HepG2 (cell line): ENCODE data around the gene CPSF6. TPM values are rescaled to one million over a fixed set of nuclear protein-coding genes. Genes with fewer than 3 reads are reported as not detected.

Source experiments
- ATAC-seq: fragments of 200-7000 bp; cut with Tn5 transposase; 3 replicates; pipeline ENCODE4 v1.9.1; 2020; ENCODE audit warnings: mild to moderate bottlenecking, moderate library complexity
- BruUV-seq: library from RNA; stranded (reverse); fragments of 400-500 nt; replicated peaks from 2 replicates; lab custom pipeline; 2021; lab: Mats Ljungman, UMichigan
- CTCF ChIA-PET: fragments of 300-600 bp; formaldehyde crosslinking; extraction: SDS; loops from one replicate; lab custom pipeline; 2021; ENCODE audit warnings: low total read pairs, inconsistent platforms, low intra/inter-chr PET ratio; lab: Yijun Ruan, JAX
- POLR2A ChIA-PET: fragments of 350-600 bp; sonication (Branson Sonifier 250); formaldehyde crosslinking; loops from one replicate; lab custom pipeline; 2020; ENCODE audit warnings: antibody characterized with exemption, inconsistent platforms; lab: Yijun Ruan, JAX
- DNase-seq: peaks from one replicate; pipeline ENCODE4 v3.0.0-alpha.2; 2015; ENCODE audit warnings: low spot score
- FAIRE-seq: peaks from 3 replicates; lab custom pipeline; 2011; peaks lifted over from hg19 to GRCh38; lab: Jason Lieb, UNC
- H2AFZ ChIP-seq: one replicate; pipeline ENCODE4 v1.6.1; 2011; ENCODE audit warnings: low read length, inconsistent platforms
- H3K27ac ChIP-seq: fragments of 300-600 bp; 3 replicates; pipeline ENCODE4 v1.8.0; 2011; ENCODE audit warnings: mixed run types, mild to moderate bottlenecking, mixed read lengths, low read length, inconsistent platforms; ENCODE audit not compliant: insufficient read depth; ENCODE audit errors: extremely low read length
- H3K27me3 ChIP-seq, 2 experiments: fragments of 200-600 bp in 1 of 2; 2 replicates in 1 of 2; 3 replicates in 1 of 2; pipeline versions ENCODE4 v1.6.0 to v1.8.0; 2011; ENCODE audit warnings: low read length in 2 of 2, mild to moderate bottlenecking in 2 of 2, moderate library complexity in 2 of 2, inconsistent platforms in 1 of 2; ENCODE audit not compliant: insufficient read depth in 2 of 2, control insufficient read depth in 1 of 2
- H3K36me3 ChIP-seq, 2 experiments: fragments of 200-600 bp in 1 of 2; replicated peaks in 1 of 2; 2 replicates in 1 of 2; 3 replicates in 1 of 2; pipeline versions ENCODE4 v1.5.1 to v1.8.0; 2011; ENCODE audit warnings: low read length in 2 of 2, inconsistent platforms in 1 of 2; ENCODE audit not compliant: insufficient read depth in 2 of 2, control insufficient read depth in 1 of 2
- H3K4me1 ChIP-seq: 2 replicates; pipeline ENCODE4 v1.5.1; 2012; ENCODE audit warnings: low read length, inconsistent platforms; ENCODE audit not compliant: insufficient read depth
- H3K4me2 ChIP-seq: 2 replicates; pipeline ENCODE4 v1.6.0; 2011; ENCODE audit warnings: low read depth, low read length, inconsistent platforms
- H3K4me3 ChIP-seq, 3 experiments: fragments of 200-600 bp in 1 of 3; sonication (generic), shearing (Covaris generic) in 1 of 3; replicated peaks in 1 of 3; 2 replicates each; pipeline ENCODE4 v1.5.1; 2011 to 2016; ENCODE audit warnings: low read length in 3 of 3, inconsistent platforms in 2 of 3, low read depth in 2 of 3, mild to moderate bottlenecking in 2 of 3, control low read depth in 1 of 3, mixed read lengths in 1 of 3; ENCODE audit not compliant: insufficient read depth in 1 of 3
- H3K79me2 ChIP-seq: one replicate; pipeline ENCODE4 v1.6.1; 2011; ENCODE audit warnings: low read length, inconsistent platforms; ENCODE audit not compliant: insufficient read depth
- H3K9ac ChIP-seq: 2 replicates; pipeline ENCODE4 v1.6.0; 2011; ENCODE audit warnings: mild to moderate bottlenecking, low read depth, low read length, inconsistent platforms; ENCODE audit not compliant: insufficient read depth
- H3K9me3 ChIP-seq: 2 replicates; pipeline ENCODE4 v1.5.1; 2012; ENCODE audit warnings: mild to moderate bottlenecking, low read length
- H4K20me1 ChIP-seq: 2 replicates; pipeline ENCODE4 v1.6.0; 2011; ENCODE audit warnings: inconsistent platforms, mild to moderate bottlenecking, low read length, moderate library complexity; ENCODE audit not compliant: insufficient read depth
- AGO2 ChIP-seq: fragments of 200-400 bp; formaldehyde crosslinking; optimal IDR thresholded peaks from 2 replicates; pipeline ENCODE3; 2017; ENCODE audit warnings: mild to moderate bottlenecking, low read depth, low read length, moderate library complexity
- BHLHE40 ChIP-seq: IDR thresholded peaks from 2 replicates; pipeline ENCODE4 v1.6.1; 2011; ENCODE audit warnings: low read length, improper control_type of control experiment
- DNMT1 ChIP-seq: sonication (generic); formaldehyde crosslinking; IDR thresholded peaks from 2 replicates; pipeline ENCODE4 v1.5.1; 2020; ENCODE audit warnings: mild to moderate bottlenecking, missing genetic modification reagents
- HNF4G ChIP-seq, 2 experiments: sonication (generic) in 1 of 2; formaldehyde crosslinking in 1 of 2; IDR thresholded peaks; 2 replicates each; pipeline versions ENCODE4 v1.4.0 to v1.6.1; 2011 to 2020; ENCODE audit warnings: borderline replicate concordance in 2 of 2, low read depth in 2 of 2, mild to moderate bottlenecking in 2 of 2, low read length in 1 of 2, missing genetic modification reagents in 1 of 2, moderate library complexity in 1 of 2
- KDM1A ChIP-seq: IDR thresholded peaks from 2 replicates; pipeline ENCODE4 v1.6.1; 2016; ENCODE audit warnings: missing compliant biosample characterization
- KDM4B ChIP-seq: sonication (generic); formaldehyde crosslinking; IDR thresholded peaks from 2 replicates; pipeline ENCODE4 v1.4.0; 2020; ENCODE audit warnings: missing genetic modification reagents
- SATB2 ChIP-seq: sonication (generic); formaldehyde crosslinking; IDR thresholded peaks from 2 replicates; pipeline ENCODE4 v1.5.0; 2020; ENCODE audit warnings: missing genetic modification reagents
- SP4 ChIP-seq: sonication (generic); formaldehyde crosslinking; IDR thresholded peaks from 2 replicates; pipeline ENCODE4 v1.8.1; 2023; ENCODE audit warnings: mild to moderate bottlenecking, missing genetic modification reagents
- ZNF430 ChIP-seq: sonication (generic); formaldehyde crosslinking; IDR thresholded peaks from 2 replicates; pipeline ENCODE4 v1.9.0; 2021; ENCODE audit warnings: mild to moderate bottlenecking, missing genetic modification reagents
- ZNF431 ChIP-seq: sonication (generic); formaldehyde crosslinking; IDR thresholded peaks from 2 replicates; pipeline ENCODE4 v1.9.0; 2022; ENCODE audit warnings: missing genetic modification reagents, low read depth, mild to moderate bottlenecking, borderline replicate concordance
- ZNF446 ChIP-seq: sonication (generic); formaldehyde crosslinking; IDR thresholded peaks from 2 replicates; pipeline ENCODE4 v1.5.0; 2020; ENCODE audit warnings: mild to moderate bottlenecking, missing genetic modification reagents
- ZNF746 ChIP-seq: sonication (generic); formaldehyde crosslinking; IDR thresholded peaks from 2 replicates; pipeline ENCODE4 v1.8.0; 2022; ENCODE audit warnings: mild to moderate bottlenecking, missing genetic modification reagents
- ZNF816 ChIP-seq: sonication (generic); formaldehyde crosslinking; IDR thresholded peaks from 2 replicates; pipeline ENCODE4 v1.8.0; 2022; ENCODE audit warnings: missing genetic modification reagents, mild to moderate bottlenecking, borderline replicate concordance
- ZSCAN25 ChIP-seq: sonication (generic); formaldehyde crosslinking; IDR thresholded peaks from 2 replicates; pipeline ENCODE4 v1.8.0; 2022; ENCODE audit warnings: mild to moderate bottlenecking, missing genetic modification reagents
- ZSCAN29 ChIP-seq: sonication (generic); formaldehyde crosslinking; conservative IDR thresholded peaks from 2 replicates; pipeline ENCODE4 v1.4.0; 2020; ENCODE audit warnings: mild to moderate bottlenecking, missing genetic modification reagents
- WGBS: methylation state at CpG from one replicate; pipeline ENCODE4 v1.1.6; 2017; ENCODE audit warnings: low lambda C conversion rate; 5-methylcytosine and 5-hydroxymethylcytosine counted together
- in situ Hi-C: cut with HindIII; loops from 2 replicates; pipeline ENCODE4 v1.10.0; 2017; ENCODE audit warnings: low pct_unique_long_range_greater_than_20kb; ENCODE audit not compliant: extremely low pct_ligation_motif_present
- intact Hi-C: fragments of 100-400 bp; cut with micrococcal nuclease; formaldehyde crosslinking; loops from one replicate; pipeline ENCODE4 v1.10.0; 2022; ENCODE audit not compliant: unreplicated experiment
- polyA plus RNA-seq, 8 experiments: library from polyadenylated mRNA; depleted of rRNA in 3 of 8; stranded (reverse) in 7 of 8; unstranded in 1 of 8; fragments of >200 nt; fragmentation: Illumina TruSeq in 4 of 8; extraction: Trizol in 4 of 8; gene quantifications; 2 replicates each; pipeline versions ENCODE4 v1.2.1 to v1.2.3, GENCODE V29; 2011 to 2016; ENCODE audit warnings: low read depth in 4 of 8, missing spikeins in 1 of 8, mixed read lengths in 1 of 8; ENCODE audit not compliant: insufficient read depth in 1 of 8
- total RNA-seq, 5 experiments: library from RNA; depleted of rRNA; stranded (reverse); fragments of >200 nt; fragmentation: Illumina TruSeq; extraction: Trizol; gene quantifications; 2 replicates each; pipeline ENCODE4 v1.2.3, GENCODE V29; 2016; ENCODE audit warnings: low read depth in 1 of 5
- TF ChIP-seq, protein P1 (sequence below): sonication (generic); formaldehyde crosslinking; IDR thresholded peaks from 2 replicates; pipeline ENCODE4 v1.8.0; 2022; ENCODE audit warnings: missing genetic modification reagents, mild to moderate bottlenecking, borderline replicate concordance
- TF ChIP-seq, protein P2 (sequence below): sonication (generic); formaldehyde crosslinking; conservative IDR thresholded peaks from 2 replicates; pipeline ENCODE4 v1.8.1; 2023; ENCODE audit warnings: missing genetic modification reagents
- TF ChIP-seq, protein P3 (sequence below): sonication (generic); formaldehyde crosslinking; IDR thresholded peaks from 2 replicates; pipeline ENCODE4 v1.8.0; 2022; ENCODE audit warnings: missing genetic modification reagents, low read depth, mild to moderate bottlenecking, borderline replicate concordance

Gene CPSF6
- total and polyA plus RNA-seq, 2 of the 13 experiments (the other 11 are each of a cell fraction or from before 2014, with no cell fraction given), result 41.8 to 71.0 TPM

DNA sequence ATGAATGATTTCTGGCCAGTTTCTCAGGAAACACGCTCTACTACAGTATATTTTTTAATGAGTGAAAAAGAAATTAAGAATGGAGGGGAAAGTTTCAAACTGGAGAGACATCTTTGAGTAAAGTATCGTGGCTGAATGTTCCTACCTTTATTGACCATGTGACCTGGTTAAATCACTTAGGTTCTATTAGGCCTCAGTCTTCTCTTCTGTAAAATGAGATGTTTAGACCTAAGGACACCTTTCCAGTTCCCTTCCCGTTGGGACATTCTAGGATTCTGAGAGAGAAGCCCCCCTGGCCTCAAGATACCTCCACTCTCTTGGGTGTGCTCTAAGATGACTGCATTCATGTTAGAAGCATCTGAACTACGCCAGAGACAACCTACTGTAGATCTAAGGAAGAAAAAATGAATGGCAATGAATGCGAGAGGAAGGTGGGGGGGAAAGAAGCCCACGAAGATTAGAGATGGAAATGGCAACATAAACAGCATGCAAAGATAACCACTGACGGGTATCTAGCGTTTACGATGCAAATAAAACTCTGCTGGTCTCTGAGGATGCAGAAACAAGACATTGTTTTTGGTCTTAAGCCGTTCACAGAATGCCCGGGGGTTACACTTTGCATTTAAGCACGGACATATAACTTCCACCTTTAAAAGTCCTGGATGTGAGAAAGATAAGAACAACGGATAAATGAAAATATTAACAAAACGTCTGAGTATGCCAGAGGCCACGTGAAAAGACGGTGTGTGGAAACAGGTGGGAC, 599 bp upstream of the CPSF6 start (continued):
- no peak for TF ChIP-seq KDM4B (CRISPR knock-in tag)
- TF ChIP-seq, all 625 proteins: peak for 5

DNA sequence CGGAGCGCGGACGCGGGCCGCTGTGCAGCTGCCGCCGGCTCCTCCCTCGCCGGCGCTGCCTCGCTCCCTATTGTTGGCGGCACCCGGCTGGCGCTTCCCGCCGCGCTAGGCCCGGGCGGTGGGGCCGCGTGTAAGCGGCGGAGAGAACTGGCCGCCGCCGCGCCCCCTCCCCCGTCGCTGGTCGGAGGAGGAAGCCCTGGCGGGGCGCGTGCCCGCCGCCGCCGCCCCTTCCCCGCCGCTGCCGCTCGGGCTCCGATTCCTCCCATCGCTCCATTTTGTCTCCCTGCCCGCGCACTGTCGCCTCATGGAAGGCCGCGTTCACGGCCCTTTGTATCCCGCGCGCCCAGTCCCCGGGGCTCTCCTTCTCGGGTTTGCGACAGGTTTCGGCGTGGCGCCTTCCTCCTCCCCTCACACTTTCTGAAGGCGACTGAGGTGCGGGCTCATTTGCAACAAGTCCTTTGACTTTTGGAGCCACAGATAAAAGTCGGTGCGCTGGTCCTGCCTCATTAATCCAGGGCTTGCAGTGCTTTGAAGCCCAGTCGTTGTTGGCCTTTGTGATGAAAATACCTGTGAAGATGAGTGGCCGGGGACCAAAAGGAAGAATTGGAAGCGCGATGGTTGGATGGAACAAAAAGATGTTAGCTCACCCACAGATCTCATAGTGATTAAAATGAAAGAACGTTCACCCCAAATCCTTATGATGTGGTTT, 707 bp downstream of the CPSF6 start:
- ATAC-seq, result peak; percentile 45
- TF ChIP-seq SATB2 (CRISPR knock-in tag), result no peak
- TF ChIP-seq, protein P1, sequence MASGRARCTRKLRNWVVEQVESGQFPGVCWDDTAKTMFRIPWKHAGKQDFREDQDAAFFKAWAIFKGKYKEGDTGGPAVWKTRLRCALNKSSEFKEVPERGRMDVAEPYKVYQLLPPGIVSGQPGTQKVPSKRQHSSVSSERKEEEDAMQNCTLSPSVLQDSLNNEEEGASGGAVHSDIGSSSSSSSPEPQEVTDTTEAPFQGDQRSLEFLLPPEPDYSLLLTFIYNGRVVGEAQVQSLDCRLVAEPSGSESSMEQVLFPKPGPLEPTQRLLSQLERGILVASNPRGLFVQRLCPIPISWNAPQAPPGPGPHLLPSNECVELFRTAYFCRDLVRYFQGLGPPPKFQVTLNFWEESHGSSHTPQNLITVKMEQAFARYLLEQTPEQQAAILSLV (CRISPR knock-in tag), result no peak; the same call in 1 of the 2 replicates
- TF ChIP-seq ZNF430 (CRISPR knock-in tag), result 0 out of 2 replicates have a peak, but pooled peaks have one; percentile 8
- TF ChIP-seq ZSCAN29 (CRISPR knock-in tag), result 0 out of 2 replicates have a peak, but pooled peaks have one; percentile 29
- no peak for TF ChIP-seq HNF4G (IDR thresholded peaks at IDR 0.05; ENCODE audit: borderline replicate concordance, low read depth, low read length)
- TF ChIP-seq HNF4G (CRISPR knock-in tag; IDR thresholded peaks at IDR 0.05; ENCODE audit: borderline replicate concordance, low read depth), result no peak
- no peak for TF ChIP-seq DNMT1 (CRISPR knock-in tag)
- TF ChIP-seq ZNF431 (CRISPR knock-in tag), result no peak
- TF ChIP-seq, protein P2, sequence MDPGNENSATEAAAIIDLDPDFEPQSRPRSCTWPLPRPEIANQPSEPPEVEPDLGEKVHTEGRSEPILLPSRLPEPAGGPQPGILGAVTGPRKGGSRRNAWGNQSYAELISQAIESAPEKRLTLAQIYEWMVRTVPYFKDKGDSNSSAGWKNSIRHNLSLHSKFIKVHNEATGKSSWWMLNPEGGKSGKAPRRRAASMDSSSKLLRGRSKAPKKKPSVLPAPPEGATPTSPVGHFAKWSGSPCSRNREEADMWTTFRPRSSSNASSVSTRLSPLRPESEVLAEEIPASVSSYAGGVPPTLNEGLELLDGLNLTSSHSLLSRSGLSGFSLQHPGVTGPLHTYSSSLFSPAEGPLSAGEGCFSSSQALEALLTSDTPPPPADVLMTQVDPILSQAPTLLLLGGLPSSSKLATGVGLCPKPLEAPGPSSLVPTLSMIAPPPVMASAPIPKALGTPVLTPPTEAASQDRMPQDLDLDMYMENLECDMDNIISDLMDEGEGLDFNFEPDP (CRISPR knock-in tag), result 0 out of 2 replicates have a peak, but pooled peaks have one; percentile 80
- peak; percentile 86 for TF ChIP-seq AGO2
- no peak for TF ChIP-seq ZNF746 (CRISPR knock-in tag)
- TF ChIP-seq BHLHE40, result no peak
- TF ChIP-seq SP4 (CRISPR knock-in tag), result no peak
- TF ChIP-seq, protein P3, sequence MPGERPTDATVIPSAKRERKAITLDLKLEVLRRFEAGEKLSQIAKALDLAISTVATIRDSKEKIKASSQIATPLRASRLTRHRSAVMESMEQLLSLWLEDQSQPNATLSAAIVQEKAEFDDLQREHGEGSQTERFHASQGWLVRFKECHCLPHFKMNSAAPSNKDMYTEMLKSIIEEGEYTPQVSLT (CRISPR knock-in tag), result no peak
- no peak for TF ChIP-seq KDM1A (CRISPR knock-in tag)
- no peak for TF ChIP-seq ZNF816 (CRISPR knock-in tag)
- TF ChIP-seq ZNF446 (CRISPR knock-in tag), result no peak
- no peak for TF ChIP-seq ZSCAN25

More for the DNA sequence above, 707 bp downstream of the CPSF6 start:
- H3K4me1 ChIP-seq, result peaks cover 34% of the 10 kb centered on the region
- no peak for FAIRE-seq
- H3K9ac ChIP-seq, result peak overlapping the region; percentile 92
- in situ Hi-C loops, result no loop called here
- no peak for DNase-seq
- BruUV-seq, result no TSS peak
- ChIA-PET POLR2A (interaction anchor here (0.6 kb wide), 1 partner anchor 465 kb away, joined by 3 read pairs; no protein-coding TSS in a partner anchor), CTCF (no interaction called here)
- intact Hi-C loops, result no loop called here
- peaks cover 55% of the 10 kb centered on the region for H3K79me2 ChIP-seq
- H4K20me1 ChIP-seq, result peaks cover 48% of the 10 kb centered on the region
- no peaks in the 10 kb centered on the region for H3K9me3 ChIP-seq
- H3K4me3 ChIP-seq, result peak overlapping the region; percentile 85 to 100 (median 93)
- peak overlapping the region; percentile 75 for H3K27ac ChIP-seq
- under 1% methylated on average over 10 of the region's 68 CpGs for WGBS
- no peaks in the 10 kb centered on the region; a peak in 1 of 5 replicates for H3K27me3 ChIP-seq
- peaks cover 3 to 4% of the 10 kb centered on the region in 2 experiments; a peak in 4 of 5 replicates for H3K36me3 ChIP-seq
- no peak overlapping the region for H2AFZ ChIP-seq
- peak overlapping the region; percentile 85 for H3K4me2 ChIP-seq
